Anterior cingulate cortex (tissue), 58 donors: ENCODE measurements around the gene SLC37A1.
A peak's percentile ranks its signal among the peaks of the same experiment; 100 is the strongest.

Experiments
- DNase-seq, 58 donors: peaks; one replicate each; lab custom pipeline; 2025; lab: John Stamatoyannopoulos, UW

The SLC37A1 gene

GRCh38 chr21:42524341-42525028, 10.8 kb downstream of the SLC37A1 start:
- peak in 5 of 58 donors; percentile 23 to 60 (median 44) for DNase-seq

- DNase-seq: peak in 1 of 58 donors; percentile 34
These were observed 11.5 kb downstream of the SLC37A1 start for GRCh38 chr21:42525029-42525581.

GRCh38 chr21:42525676-42526378, 12.2 kb downstream of the SLC37A1 start:
- no peak for DNase-seq

- peak in 1 of 58 donors; percentile 28 for DNase-seq
These were observed 12.7 kb downstream of the SLC37A1 start for GRCh38 chr21:42526379-42526727.

- no peak for DNase-seq
These were observed 13.5 kb downstream of the SLC37A1 start for GRCh38 chr21:42527127-42527488.

- DNase-seq: no peak
These were observed 14.0 kb downstream of the SLC37A1 start for GRCh38 chr21:42527489-42528158.

GRCh38 chr21:42530167-42530518, 16.5 kb downstream of the SLC37A1 start:
- peak in 17 of 58 donors; percentile 22 to 73 (median 47) for DNase-seq

GRCh38 chr21:42531771-42532170, 18.1 kb downstream of the SLC37A1 start:
- no peak for DNase-seq

GRCh38 chr21:42532466-42533181, 19.0 kb downstream of the SLC37A1 start:
- DNase-seq: peak in 53 of 58 donors; percentile 22 to 91 (median 70)

- no peak for DNase-seq
These were observed 19.8 kb downstream of the SLC37A1 start for GRCh38 chr21:42533306-42533962.

- DNase-seq: no peak
These were observed 20.3 kb downstream of the SLC37A1 start for GRCh38 chr21:42533963-42534355.

- DNase-seq: peak in 4 of 58 donors; percentile 12 to 44 (median 36)
These were observed 21.0 kb downstream of the SLC37A1 start for GRCh38 chr21:42534421-42535378.

- DNase-seq: no peak
These were observed 22.0 kb downstream of the SLC37A1 start for GRCh38 chr21:42535602-42536171.

- DNase-seq: no peak
These were observed 22.9 kb downstream of the SLC37A1 start for GRCh38 chr21:42536601-42537000.

- DNase-seq: peak in 4 of 58 donors; percentile 12 to 35 (median 22)
These were observed 23.6 kb downstream of the SLC37A1 start for GRCh38 chr21:42537106-42537742.

GRCh38 chr21:42538479-42539275, 25.0 kb downstream of the SLC37A1 start:
- DNase-seq: no peak

GRCh38 chr21:42539342-42539741, 25.7 kb downstream of the SLC37A1 start:
- no peak for DNase-seq
